ENCODE measurements around the gene PDE10A.

Gene PDE10A

GRCh38 chr6:165653607-165654006, 9.4 kb downstream of the PDE10A start:
- no peak for DNase-seq

- no peak for DNase-seq
These were observed 9.8 kb downstream of the PDE10A start for GRCh38 chr6:165653196-165653595.

GRCh38 chr6:165652766-165653165, 10.3 kb downstream of the PDE10A start:
- DNase-seq, result no peak

- no peak for DNase-seq
These were observed 13.6 kb downstream of the PDE10A start for GRCh38 chr6:165649166-165650137.

- DNase-seq, result no peak
These were observed 16.0 kb downstream of the PDE10A start for GRCh38 chr6:165647041-165647440.

GRCh38 chr6:165645919-165646318, 17.1 kb downstream of the PDE10A start:
- DNase-seq, result no peak

- DNase-seq, result no peak
These were observed 18.3 kb downstream of the PDE10A start for GRCh38 chr6:165644586-165645266.

- DNase-seq, result no peak
These were observed 20.0 kb downstream of the PDE10A start for GRCh38 chr6:165643015-165643414.

GRCh38 chr6:165641672-165642156, 21.3 kb downstream of the PDE10A start:
- DNase-seq, result no peak

GRCh38 chr6:165640806-165641205, 22.2 kb downstream of the PDE10A start:
- DNase-seq, result no peak

- DNase-seq, result no peak
These were observed 24.5 kb downstream of the PDE10A start for GRCh38 chr6:165638530-165638929.

- DNase-seq, result no peak
These were observed 25.5 kb downstream of the PDE10A start for GRCh38 chr6:165637586-165637985.

- DNase-seq, result no peak
These were observed 26.5 kb downstream of the PDE10A start for GRCh38 chr6:165636402-165637048.

- no peak for DNase-seq
These were observed 27.1 kb downstream of the PDE10A start for GRCh38 chr6:165635965-165636364.

GRCh38 chr6:165634101-165634880, 28.8 kb downstream of the PDE10A start:
- no peak for DNase-seq

- DNase-seq, result no peak
These were observed 30.8 kb downstream of the PDE10A start for GRCh38 chr6:165632194-165632593.

- no peak for DNase-seq
These were observed 32.5 kb downstream of the PDE10A start for GRCh38 chr6:165630544-165630953.

GRCh38 chr6:165628955-165629354, 34.1 kb downstream of the PDE10A start:
- no peak for DNase-seq

GRCh38 chr6:165627366-165627765, 35.7 kb downstream of the PDE10A start:
- no peak for DNase-seq

- no peak for DNase-seq
These were observed 36.3 kb downstream of the PDE10A start for GRCh38 chr6:165626711-165627110.

GRCh38 chr6:165624871-165625639, 38.0 kb downstream of the PDE10A start:
- DNase-seq, result no peak

GRCh38 chr6:165621940-165622339, 41.1 kb downstream of the PDE10A start:
- no peak for DNase-seq

Data from NCI-H446 (cell line).